GM12873 (cell line): Measurements from ENCODE around the gene APOBEC3A.

Experiments
- CTCF ChIP-seq: IDR thresholded peaks from 2 replicates; pipeline ENCODE4 v1.5.1; 2012; ENCODE audit warnings: low read depth, mild to moderate bottlenecking, moderate library complexity, low read length, control low read depth; ENCODE audit not compliant: insufficient read depth; ENCODE audit errors: missing control alignments

APOBEC3A gene

GRCh38 chr22:38955926-38956325, 1.5 kb upstream of the APOBEC3A start:
- TF ChIP-seq CTCF: no peak

- no peak for TF ChIP-seq CTCF
Observed at GRCh38 chr22:38956551-38956950, 858 bp upstream of the APOBEC3A start.

- no peak for TF ChIP-seq CTCF
Observed at GRCh38 chr22:38957808-38958650, 620 bp downstream of the APOBEC3A start.

GRCh38 chr22:38959590-38959989, 2.2 kb downstream of the APOBEC3A start:
- TF ChIP-seq CTCF: no peak

- no peak for TF ChIP-seq CTCF
Observed at GRCh38 chr22:38963872-38964271, 6.5 kb downstream of the APOBEC3A start.

GRCh38 chr22:38964306-38964705, 6.9 kb downstream of the APOBEC3A start:
- TF ChIP-seq CTCF: no peak

GRCh38 chr22:38964989-38965388, 7.6 kb downstream of the APOBEC3A start:
- no peak for TF ChIP-seq CTCF
